Brain microvascular endothelial cell (primary cell): ENCODE data around the gene KNDC1.

Source experiments
- DNase-seq: peaks from one replicate; pipeline ENCODE4 v3.0.0-alpha.2; 2020
- H3K27ac ChIP-seq: fragments of 250-450 bp; sonication (Bioruptor Pico); 2 replicates; pipeline ENCODE4 v1.5.1; 2020; ENCODE audit warnings: mild to moderate bottlenecking, moderate library complexity
- H3K27me3 ChIP-seq: fragments of 250-450 bp; sonication (Bioruptor Pico); replicated peaks from 2 replicates; pipeline ENCODE4 v1.5.1; 2020; ENCODE audit warnings: mild to moderate bottlenecking
- H3K36me3 ChIP-seq: fragments of 250-450 bp; sonication (Bioruptor Pico); replicated peaks from 2 replicates; pipeline ENCODE4 v1.5.1; 2020; ENCODE audit warnings: mild to moderate bottlenecking
- H3K4me3 ChIP-seq: 2 replicates; pipeline ENCODE4 v1.5.1; 2011; ENCODE audit warnings: low read depth, mild to moderate bottlenecking, control low read depth, low read length, moderate library complexity
- in situ Hi-C: cut with HindIII; loops from 2 replicates; pipeline ENCODE4 v1.10.0; 2017; ENCODE audit warnings: low sequenced_read_pairs, low pct_ligation_motif_present
- TF ChIP-seq, protein P1 (sequence below): IDR thresholded peaks from 2 replicates; pipeline ENCODE4 v1.5.1; 2011; ENCODE audit warnings: low read depth, mild to moderate bottlenecking, moderate library complexity, low read length, control low read depth, inconsistent platforms; ENCODE audit errors: missing control alignments

The KNDC1 gene

GRCh38 chr10:133140417-133141143, 19.4 kb upstream of the KNDC1 start:
- TF ChIP-seq, protein P1, sequence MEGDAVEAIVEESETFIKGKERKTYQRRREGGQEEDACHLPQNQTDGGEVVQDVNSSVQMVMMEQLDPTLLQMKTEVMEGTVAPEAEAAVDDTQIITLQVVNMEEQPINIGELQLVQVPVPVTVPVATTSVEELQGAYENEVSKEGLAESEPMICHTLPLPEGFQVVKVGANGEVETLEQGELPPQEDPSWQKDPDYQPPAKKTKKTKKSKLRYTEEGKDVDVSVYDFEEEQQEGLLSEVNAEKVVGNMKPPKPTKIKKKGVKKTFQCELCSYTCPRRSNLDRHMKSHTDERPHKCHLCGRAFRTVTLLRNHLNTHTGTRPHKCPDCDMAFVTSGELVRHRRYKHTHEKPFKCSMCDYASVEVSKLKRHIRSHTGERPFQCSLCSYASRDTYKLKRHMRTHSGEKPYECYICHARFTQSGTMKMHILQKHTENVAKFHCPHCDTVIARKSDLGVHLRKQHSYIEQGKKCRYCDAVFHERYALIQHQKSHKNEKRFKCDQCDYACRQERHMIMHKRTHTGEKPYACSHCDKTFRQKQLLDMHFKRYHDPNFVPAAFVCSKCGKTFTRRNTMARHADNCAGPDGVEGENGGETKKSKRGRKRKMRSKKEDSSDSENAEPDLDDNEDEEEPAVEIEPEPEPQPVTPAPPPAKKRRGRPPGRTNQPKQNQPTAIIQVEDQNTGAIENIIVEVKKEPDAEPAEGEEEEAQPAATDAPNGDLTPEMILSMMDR = no peak
- in situ Hi-C loops = no loop called here
- no peak overlapping the region for H3K4me3 ChIP-seq
- H3K27me3 ChIP-seq = no peaks in the 10 kb centered on the region
- no peaks in the 10 kb centered on the region for H3K36me3 ChIP-seq
- DNase-seq = no peak
- H3K27ac ChIP-seq = no peak overlapping the region

DNA sequence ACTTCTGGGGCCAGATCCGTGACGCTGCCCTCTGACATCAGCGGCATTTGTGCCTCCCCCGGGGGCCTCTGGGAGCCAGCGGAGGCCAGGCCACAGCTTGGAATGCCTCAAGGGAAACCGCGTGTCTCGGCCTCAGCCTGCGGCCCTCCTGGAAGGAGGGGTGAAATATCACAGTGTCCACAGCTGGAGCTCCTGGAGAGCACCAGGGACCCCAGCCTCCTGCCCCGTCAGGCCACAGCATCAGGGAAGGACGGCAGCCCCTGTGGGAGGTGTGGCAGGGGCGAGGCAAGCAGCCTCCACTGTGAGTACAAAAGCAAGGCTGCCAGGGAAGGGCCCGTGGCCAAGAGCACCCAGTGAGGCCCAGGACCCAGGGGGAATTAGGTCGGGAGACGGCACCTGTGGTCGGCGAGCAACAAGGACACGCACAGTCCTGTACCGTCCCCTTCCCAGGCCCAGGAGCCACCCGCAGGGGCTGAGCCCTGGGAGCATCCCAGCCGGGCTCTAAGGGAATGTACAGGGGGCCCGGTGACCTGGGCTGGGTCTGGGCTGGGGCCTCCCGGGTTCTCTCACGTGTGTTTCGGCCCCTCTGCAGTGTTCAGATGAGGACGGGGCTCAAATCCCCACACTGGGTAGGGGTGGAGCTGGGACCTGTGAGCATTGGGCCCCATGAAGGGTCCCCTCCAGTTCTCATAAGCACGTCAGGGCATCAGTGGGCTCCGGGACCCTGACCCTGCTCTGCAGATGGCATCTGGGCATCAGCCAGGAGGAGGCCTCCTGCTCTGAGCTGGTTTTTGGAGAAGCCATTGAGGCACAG, 18.7 kb upstream of the KNDC1 start:
- H3K27ac ChIP-seq = no peak overlapping the region
- DNase-seq = no peak
- in situ Hi-C loops = no loop called here
- H3K4me3 ChIP-seq = no peak overlapping the region
- no peaks in the 10 kb centered on the region for H3K36me3 ChIP-seq
- TF ChIP-seq, protein P1 = no peak
- H3K27me3 ChIP-seq = no peaks in the 10 kb centered on the region

GRCh38 chr10:133141958-133142340, 18.1 kb upstream of the KNDC1 start:
- no peaks in the 10 kb centered on the region for H3K36me3 ChIP-seq
- no peak overlapping the region for H3K4me3 ChIP-seq
- in situ Hi-C loops = no loop called here
- TF ChIP-seq, protein P1 = no peak
- no peak for DNase-seq
- H3K27ac ChIP-seq = no peak overlapping the region
- H3K27me3 ChIP-seq = no peaks in the 10 kb centered on the region

DNA sequence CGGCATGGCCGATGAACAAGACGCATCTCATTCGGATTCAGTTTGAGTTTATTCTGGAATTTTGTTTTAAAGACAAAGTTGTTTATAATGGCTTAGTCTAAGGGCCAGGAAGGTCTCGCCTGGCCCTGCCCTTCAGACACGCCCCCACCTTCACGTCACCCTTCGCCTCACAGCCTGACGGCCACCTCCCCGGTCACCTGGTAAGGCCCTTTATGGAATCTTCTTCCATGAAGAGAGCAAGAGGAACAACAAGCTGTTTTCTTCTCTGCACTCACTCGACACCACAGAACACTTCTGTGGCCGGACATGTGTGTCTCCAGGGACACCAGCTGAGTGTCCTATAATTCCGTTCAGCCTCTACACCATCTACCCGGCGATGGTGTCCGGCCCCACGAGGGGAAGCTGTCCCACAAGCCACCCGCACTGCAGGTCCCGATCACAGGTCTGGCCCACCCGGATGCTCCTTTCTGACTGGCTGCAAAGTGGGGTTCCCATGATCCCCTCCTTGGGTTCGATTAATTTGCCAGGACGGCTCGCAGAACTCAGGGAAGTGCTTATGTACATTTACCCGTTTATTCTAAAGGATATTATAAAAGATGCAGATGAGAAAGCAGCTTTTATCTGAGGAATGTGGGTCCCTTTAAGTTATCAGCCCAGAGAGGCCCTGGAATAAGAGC, 17.4 kb upstream of the KNDC1 start:
- TF ChIP-seq, protein P1 = no peak
- no peak for DNase-seq
- Histone ChIP-seq H3K4me3 (no peak overlapping the region), H3K36me3 (no peaks in the 10 kb centered on the region), H3K27me3 (no peaks in the 10 kb centered on the region), H3K27ac (no peak overlapping the region)
- in situ Hi-C loops = no loop called here

GRCh38 chr10:133143200-133143533, 16.9 kb upstream of the KNDC1 start:
- no peak for DNase-seq
- in situ Hi-C loops = no loop called here
- H3K27ac ChIP-seq = no peak overlapping the region
- H3K36me3 ChIP-seq = no peaks in the 10 kb centered on the region
- no peaks in the 10 kb centered on the region for H3K27me3 ChIP-seq
- TF ChIP-seq, protein P1 = no peak
- H3K4me3 ChIP-seq = no peak overlapping the region
